ENCODE measurements around the gene ZNF774. TPM values are rescaled to one million over a fixed set of nuclear protein-coding genes. Genes with fewer than 3 reads are reported as not detected.

ZNF774 gene
- total RNA-seq, 1 donor from 2014 or later, result 2.1 TPM

- H3K27ac ChIP-seq (ENCODE audit: low read depth, low read length), result no peak overlapping the region
- no peak overlapping the region for H3K4me3 ChIP-seq (ENCODE audit: low read length in 3 of 3)
- peaks cover 14% of the 10 kb centered on the region in 3 donors for H3K4me1 ChIP-seq (ENCODE audit: control insufficient read depth in 3 of 3, insufficient read depth in 3 of 3, low read length in 3 of 3)
- peaks cover 11 to 22% (median 13%) of the 10 kb centered on the region in 3 donors for H3K36me3 ChIP-seq (ENCODE audit: control insufficient read depth in 3 of 3, insufficient read depth in 3 of 3, low read length in 3 of 3)
- H3K9ac ChIP-seq (ENCODE audit: low read depth in 1 of 3, low read length in 3 of 3), result no peak overlapping the region
- no peaks in the 10 kb centered on the region for H3K27me3 ChIP-seq (ENCODE audit: control insufficient read depth in 3 of 3, insufficient read depth in 3 of 3, low read length in 3 of 3)
- no peaks in the 10 kb centered on the region for H3K9me3 ChIP-seq (ENCODE audit: control insufficient read depth in 3 of 3, low read length in 3 of 3)
These were observed 6.3 kb downstream of the ZNF774 start for GRCh38 chr15:90358124-90359033.

- Histone ChIP-seq H3K4me3 (ENCODE audit: low read length in 3 of 3) (no peak overlapping the region), H3K4me1 (ENCODE audit: control insufficient read depth in 3 of 3, insufficient read depth in 3 of 3, low read length in 3 of 3) (peaks cover 14% of the 10 kb centered on the region in 3 donors), H3K27ac (ENCODE audit: low read depth, low read length) (no peak overlapping the region), H3K9ac (ENCODE audit: low read depth in 1 of 3, low read length in 3 of 3) (no peak overlapping the region), H3K9me3 (ENCODE audit: control insufficient read depth in 3 of 3, low read length in 3 of 3) (no peaks in the 10 kb centered on the region), H3K27me3 (ENCODE audit: control insufficient read depth in 3 of 3, insufficient read depth in 3 of 3, low read length in 3 of 3) (no peaks in the 10 kb centered on the region), H3K36me3 (ENCODE audit: control insufficient read depth in 3 of 3, insufficient read depth in 3 of 3, low read length in 3 of 3) (peaks cover 11 to 22% (median 13%) of the 10 kb centered on the region in 3 donors)
These were observed 8.7 kb downstream of the ZNF774 start for GRCh38 chr15:90360746-90361145.

GRCh38 chr15:90362936-90363212 lies 10.8 kb downstream of the ZNF774 start:
- H3K27ac ChIP-seq (ENCODE audit: low read depth, low read length), result peak overlapping the region; percentile 90
- no peak overlapping the region for H3K9ac ChIP-seq (ENCODE audit: low read depth in 1 of 3, low read length in 3 of 3)
- no peak overlapping the region for H3K4me3 ChIP-seq (ENCODE audit: low read length in 3 of 3)
- peaks cover 9 to 13% (median 13%) of the 10 kb centered on the region in 3 donors for H3K36me3 ChIP-seq (ENCODE audit: control insufficient read depth in 3 of 3, insufficient read depth in 3 of 3, low read length in 3 of 3)
- H3K9me3 ChIP-seq (ENCODE audit: control insufficient read depth in 3 of 3, low read length in 3 of 3), result no peaks in the 10 kb centered on the region
- H3K27me3 ChIP-seq (ENCODE audit: control insufficient read depth in 3 of 3, insufficient read depth in 3 of 3, low read length in 3 of 3), result no peaks in the 10 kb centered on the region
- peaks cover 19 to 24% (median 22%) of the 10 kb centered on the region in 3 donors for H3K4me1 ChIP-seq (ENCODE audit: control insufficient read depth in 3 of 3, insufficient read depth in 3 of 3, low read length in 3 of 3)

DNA sequence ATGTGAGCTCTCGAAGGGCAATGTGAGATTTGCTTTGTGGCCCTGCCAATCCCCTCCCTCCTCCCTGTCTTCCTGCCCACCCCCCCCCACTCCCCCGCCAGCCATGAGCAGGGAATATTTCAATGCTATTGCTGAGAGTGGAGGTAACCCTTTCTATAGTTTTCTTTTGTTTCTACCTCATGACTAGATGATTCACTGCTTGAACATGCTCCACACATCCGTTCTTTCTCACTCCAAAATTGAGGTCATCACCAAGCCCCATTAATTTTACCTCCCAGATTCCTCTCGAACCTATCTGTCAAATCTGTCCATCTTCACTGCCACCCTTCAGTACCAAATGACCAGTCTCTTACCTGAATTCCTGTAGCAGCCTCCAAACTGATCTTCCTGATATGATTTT lies 12.2 kb downstream of the ZNF774 start:
- no peak overlapping the region for H3K9ac ChIP-seq (ENCODE audit: low read depth in 1 of 3, low read length in 3 of 3)
- peaks cover 19 to 28% (median 24%) of the 10 kb centered on the region in 3 donors for H3K4me1 ChIP-seq (ENCODE audit: control insufficient read depth in 3 of 3, insufficient read depth in 3 of 3, low read length in 3 of 3)
- H3K9me3 ChIP-seq (ENCODE audit: control insufficient read depth in 3 of 3, low read length in 3 of 3), result no peaks in the 10 kb centered on the region
- no peak overlapping the region for H3K4me3 ChIP-seq (ENCODE audit: low read length in 3 of 3)
- peaks cover 9 to 13% (median 13%) of the 10 kb centered on the region in 3 donors for H3K36me3 ChIP-seq (ENCODE audit: control insufficient read depth in 3 of 3, insufficient read depth in 3 of 3, low read length in 3 of 3)
- H3K27me3 ChIP-seq (ENCODE audit: control insufficient read depth in 3 of 3, insufficient read depth in 3 of 3, low read length in 3 of 3), result no peaks in the 10 kb centered on the region
- H3K27ac ChIP-seq (ENCODE audit: low read depth, low read length), result no peak overlapping the region

- Histone ChIP-seq H3K27me3 (ENCODE audit: control insufficient read depth in 3 of 3, insufficient read depth in 3 of 3, low read length in 3 of 3) (no peaks in the 10 kb centered on the region), H3K9me3 (ENCODE audit: control insufficient read depth in 3 of 3, low read length in 3 of 3) (no peaks in the 10 kb centered on the region), H3K36me3 (ENCODE audit: control insufficient read depth in 3 of 3, insufficient read depth in 3 of 3, low read length in 3 of 3) (peaks cover 5 to 8% (median 6%) of the 10 kb centered on the region in 3 donors), H3K9ac (ENCODE audit: low read depth in 1 of 3, low read length in 3 of 3) (no peak overlapping the region), H3K4me1 (ENCODE audit: control insufficient read depth in 3 of 3, insufficient read depth in 3 of 3, low read length in 3 of 3) (peaks cover 19 to 28% (median 24%) of the 10 kb centered on the region in 3 donors), H3K27ac (ENCODE audit: low read depth, low read length) (no peak overlapping the region), H3K4me3 (ENCODE audit: low read length in 3 of 3) (no peak overlapping the region)
These were observed 13.5 kb downstream of the ZNF774 start for GRCh38 chr15:90365414-90366055.

GRCh38 chr15:90367576-90367975 lies 15.5 kb downstream of the ZNF774 start:
- Histone ChIP-seq H3K4me1 (ENCODE audit: control insufficient read depth in 3 of 3, insufficient read depth in 3 of 3, low read length in 3 of 3) (peaks cover 11 to 19% (median 15%) of the 10 kb centered on the region in 3 donors), H3K9me3 (ENCODE audit: control insufficient read depth in 3 of 3, low read length in 3 of 3) (no peaks in the 10 kb centered on the region), H3K9ac (ENCODE audit: low read depth in 1 of 3, low read length in 3 of 3) (no peak overlapping the region), H3K27me3 (ENCODE audit: control insufficient read depth in 3 of 3, insufficient read depth in 3 of 3, low read length in 3 of 3) (no peaks in the 10 kb centered on the region), H3K4me3 (ENCODE audit: low read length in 3 of 3) (no peak overlapping the region), H3K27ac (ENCODE audit: low read depth, low read length) (peak overlapping the region; percentile 67), H3K36me3 (ENCODE audit: control insufficient read depth in 3 of 3, insufficient read depth in 3 of 3, low read length in 3 of 3) (no peaks in the 10 kb centered on the region)

- H3K9me3 ChIP-seq (ENCODE audit: control insufficient read depth in 3 of 3, low read length in 3 of 3), result peaks cover 0 to 4% (median 2%) of the 10 kb centered on the region in 3 donors
- no peak overlapping the region for H3K27ac ChIP-seq (ENCODE audit: low read depth, low read length)
- no peak overlapping the region for H3K4me3 ChIP-seq (ENCODE audit: low read length in 3 of 3)
- no peaks in the 10 kb centered on the region for H3K4me1 ChIP-seq (ENCODE audit: control insufficient read depth in 3 of 3, insufficient read depth in 3 of 3, low read length in 3 of 3)
- H3K9ac ChIP-seq (ENCODE audit: low read depth in 1 of 3, low read length in 3 of 3), result no peak overlapping the region
- no peaks in the 10 kb centered on the region for H3K27me3 ChIP-seq (ENCODE audit: control insufficient read depth in 3 of 3, insufficient read depth in 3 of 3, low read length in 3 of 3)
- H3K36me3 ChIP-seq (ENCODE audit: control insufficient read depth in 3 of 3, insufficient read depth in 3 of 3, low read length in 3 of 3), result peaks cover 0 to 3% (median 0%) of the 10 kb centered on the region in 3 donors
These were observed 23.0 kb downstream of the ZNF774 start for GRCh38 chr15:90375071-90375470.

- peaks cover 0 to 3% (median 0%) of the 10 kb centered on the region in 3 donors for H3K36me3 ChIP-seq (ENCODE audit: control insufficient read depth in 3 of 3, insufficient read depth in 3 of 3, low read length in 3 of 3)
- no peaks in the 10 kb centered on the region for H3K4me1 ChIP-seq (ENCODE audit: control insufficient read depth in 3 of 3, insufficient read depth in 3 of 3, low read length in 3 of 3)
- no peak overlapping the region for H3K27ac ChIP-seq (ENCODE audit: low read depth, low read length)
- H3K9ac ChIP-seq (ENCODE audit: low read depth in 1 of 3, low read length in 3 of 3), result no peak overlapping the region
- H3K4me3 ChIP-seq (ENCODE audit: low read length in 3 of 3), result no peak overlapping the region
- H3K27me3 ChIP-seq (ENCODE audit: control insufficient read depth in 3 of 3, insufficient read depth in 3 of 3, low read length in 3 of 3), result no peaks in the 10 kb centered on the region
- H3K9me3 ChIP-seq (ENCODE audit: control insufficient read depth in 3 of 3, low read length in 3 of 3), result peaks cover 0 to 4% (median 2%) of the 10 kb centered on the region in 3 donors
These were observed 24.7 kb downstream of the ZNF774 start for GRCh38 chr15:90376789-90377188.

GRCh38 chr15:90379263-90379662 lies 27.2 kb downstream of the ZNF774 start:
- no peak overlapping the region for H3K9ac ChIP-seq (ENCODE audit: low read depth in 1 of 3, low read length in 3 of 3)

DNA sequence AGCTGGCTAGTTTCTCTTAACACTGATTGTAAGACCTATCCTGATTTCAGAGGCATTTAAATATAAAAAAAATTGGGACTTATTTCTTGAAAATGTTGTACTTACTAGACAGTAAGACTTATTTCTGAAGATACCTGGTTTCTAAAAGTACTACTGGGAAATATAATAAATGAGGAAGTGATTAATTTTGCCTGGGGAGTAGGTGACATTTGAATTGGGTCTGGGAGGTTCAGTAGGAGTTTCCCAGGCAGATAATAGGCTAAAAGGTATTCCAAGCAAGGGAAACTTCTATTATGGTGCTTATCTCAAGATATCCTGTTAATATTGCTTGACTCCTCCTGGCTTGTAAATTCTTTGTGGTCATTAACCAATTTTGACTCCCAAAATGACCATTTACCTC lies 29.4 kb downstream of the ZNF774 start:
- H3K9me3 ChIP-seq (ENCODE audit: control insufficient read depth in 3 of 3, low read length in 3 of 3), result peaks cover 0 to 4% (median 2%) of the 10 kb centered on the region in 3 donors

More at GRCh38 chr15:90379263-90379662, 27.2 kb downstream of the ZNF774 start:
- Histone ChIP-seq H3K4me1 (ENCODE audit: control insufficient read depth in 3 of 3, insufficient read depth in 3 of 3, low read length in 3 of 3) (no peaks in the 10 kb centered on the region), H3K27ac (ENCODE audit: low read depth, low read length) (no peak overlapping the region), H3K4me3 (ENCODE audit: low read length in 3 of 3) (no peak overlapping the region), H3K36me3 (ENCODE audit: control insufficient read depth in 3 of 3, insufficient read depth in 3 of 3, low read length in 3 of 3) (peaks cover 0 to 3% (median 0%) of the 10 kb centered on the region in 3 donors), H3K9me3 (ENCODE audit: control insufficient read depth in 3 of 3, low read length in 3 of 3) (peaks cover 0 to 4% (median 2%) of the 10 kb centered on the region in 3 donors), H3K27me3 (ENCODE audit: control insufficient read depth in 3 of 3, insufficient read depth in 3 of 3, low read length in 3 of 3) (no peaks in the 10 kb centered on the region)

More for the DNA sequence above, 29.4 kb downstream of the ZNF774 start:
- Histone ChIP-seq H3K9ac (ENCODE audit: low read depth in 1 of 3, low read length in 3 of 3) (no peak overlapping the region), H3K4me3 (ENCODE audit: low read length in 3 of 3) (no peak overlapping the region), H3K27me3 (ENCODE audit: control insufficient read depth in 3 of 3, insufficient read depth in 3 of 3, low read length in 3 of 3) (no peaks in the 10 kb centered on the region), H3K27ac (ENCODE audit: low read depth, low read length) (no peak overlapping the region), H3K36me3 (ENCODE audit: control insufficient read depth in 3 of 3, insufficient read depth in 3 of 3, low read length in 3 of 3) (no peaks in the 10 kb centered on the region), H3K4me1 (ENCODE audit: control insufficient read depth in 3 of 3, insufficient read depth in 3 of 3, low read length in 3 of 3) (no peaks in the 10 kb centered on the region)
